WI38 (cell line): ENCODE results near the gene MAP10.

Experiments used
- H3K4me3 ChIP-seq: 2 replicates; pipeline ENCODE4 v1.5.1; 2011; ENCODE audit warnings: low read depth, mild to moderate bottlenecking, control low read depth, low read length
- TF ChIP-seq, protein P1 (sequence below): IDR thresholded peaks from 2 replicates; pipeline ENCODE4 v1.5.1; 2012; ENCODE audit warnings: low read depth, mild to moderate bottlenecking, control low read depth, low read length

The MAP10 gene

DNA sequence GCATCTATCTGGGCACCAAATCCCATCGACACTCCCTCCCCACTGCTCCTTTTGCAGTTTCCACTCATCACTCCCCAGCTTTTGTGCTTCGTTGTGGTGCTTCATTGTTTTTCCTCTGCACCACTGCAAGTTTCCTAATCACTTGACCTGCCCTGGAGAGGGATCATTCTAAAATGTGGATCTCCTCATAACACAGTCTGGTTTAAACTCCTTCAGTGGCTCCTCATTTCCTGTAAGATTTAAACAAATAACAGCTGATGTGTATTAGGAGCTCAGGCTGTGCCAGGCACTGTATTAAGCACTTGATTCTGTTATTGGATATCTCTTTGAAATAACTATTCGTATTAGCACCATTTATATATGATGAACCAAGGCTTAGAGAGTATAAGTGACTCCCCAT, 51.3 kb downstream of the MAP10 start:
- TF ChIP-seq, protein P1, sequence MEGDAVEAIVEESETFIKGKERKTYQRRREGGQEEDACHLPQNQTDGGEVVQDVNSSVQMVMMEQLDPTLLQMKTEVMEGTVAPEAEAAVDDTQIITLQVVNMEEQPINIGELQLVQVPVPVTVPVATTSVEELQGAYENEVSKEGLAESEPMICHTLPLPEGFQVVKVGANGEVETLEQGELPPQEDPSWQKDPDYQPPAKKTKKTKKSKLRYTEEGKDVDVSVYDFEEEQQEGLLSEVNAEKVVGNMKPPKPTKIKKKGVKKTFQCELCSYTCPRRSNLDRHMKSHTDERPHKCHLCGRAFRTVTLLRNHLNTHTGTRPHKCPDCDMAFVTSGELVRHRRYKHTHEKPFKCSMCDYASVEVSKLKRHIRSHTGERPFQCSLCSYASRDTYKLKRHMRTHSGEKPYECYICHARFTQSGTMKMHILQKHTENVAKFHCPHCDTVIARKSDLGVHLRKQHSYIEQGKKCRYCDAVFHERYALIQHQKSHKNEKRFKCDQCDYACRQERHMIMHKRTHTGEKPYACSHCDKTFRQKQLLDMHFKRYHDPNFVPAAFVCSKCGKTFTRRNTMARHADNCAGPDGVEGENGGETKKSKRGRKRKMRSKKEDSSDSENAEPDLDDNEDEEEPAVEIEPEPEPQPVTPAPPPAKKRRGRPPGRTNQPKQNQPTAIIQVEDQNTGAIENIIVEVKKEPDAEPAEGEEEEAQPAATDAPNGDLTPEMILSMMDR: no peak
- no peak overlapping the region for H3K4me3 ChIP-seq
